MCF 10A (cell line): ENCODE data around the gene SP2. TPM values are rescaled to one million over a fixed set of nuclear protein-coding genes. Genes with fewer than 3 reads are reported as not detected.

Source experiments
- BruUV-seq: library from RNA; stranded (reverse); fragments of 400-500 nt; replicated peaks from 2 replicates; lab custom pipeline; 2021; lab: Mats Ljungman, UMichigan
- CTCF ChIA-PET: fragments of 300-600 bp; sonication (Branson Sonifier 250); formaldehyde crosslinking; extraction: SDS; loops from one replicate; lab custom pipeline; 2021; ENCODE audit warnings: antibody characterized with exemption, inconsistent platforms; lab: Yijun Ruan, JAX
- POLR2A ChIA-PET: fragments of 300-600, 350-650 bp; sonication (Branson Sonifier 250); formaldehyde crosslinking; extraction: SDS; loops from one replicate; lab custom pipeline; 2020; ENCODE audit warnings: antibody characterized with exemption, inconsistent platforms; lab: Yijun Ruan, JAX
- DNase-seq: peaks from one replicate; pipeline ENCODE4 v3.0.0-alpha.2; 2018; ENCODE audit not compliant: unreplicated experiment
- H3K27ac Mint-ChIP-seq: one replicate; pipeline ENCODE4 v1.8.0; 2022; ENCODE audit warnings: mild to moderate bottlenecking, low read depth, mixed read lengths; ENCODE audit not compliant: unreplicated experiment
- H3K27me3 Mint-ChIP-seq: one replicate; pipeline ENCODE4 v1.8.0; 2022; ENCODE audit warnings: mixed read lengths; ENCODE audit not compliant: insufficient read depth, unreplicated experiment
- H3K36me3 Mint-ChIP-seq: one replicate; pipeline ENCODE4 v1.8.0; 2022; ENCODE audit warnings: mild to moderate bottlenecking, moderate library complexity, mixed read lengths; ENCODE audit not compliant: insufficient read depth, unreplicated experiment
- H3K4me1 Mint-ChIP-seq: one replicate; pipeline ENCODE4 v1.8.0; 2022; ENCODE audit warnings: mixed read lengths; ENCODE audit not compliant: insufficient read depth, unreplicated experiment
- H3K4me3 Mint-ChIP-seq: one replicate; pipeline ENCODE4 v1.8.0; 2022; ENCODE audit warnings: mild to moderate bottlenecking, moderate library complexity, mixed read lengths; ENCODE audit not compliant: unreplicated experiment
- H3K9me3 Mint-ChIP-seq: one replicate; pipeline ENCODE4 v1.8.0; 2022; ENCODE audit warnings: mixed read lengths; ENCODE audit not compliant: unreplicated experiment
- CTCF ChIP-seq: fragments of 200-600 bp; IDR thresholded peaks from one replicate; pipeline ENCODE4 v1.8.0; 2022; ENCODE audit warnings: antibody characterized with exemption, mild to moderate bottlenecking; ENCODE audit not compliant: unreplicated experiment
- intact Hi-C: fragments of 100-400 bp; cut with micrococcal nuclease; formaldehyde crosslinking; loops from 2 replicates; pipeline ENCODE4 v1.14.1; 2022
- total RNA-seq: library from RNA; stranded (reverse); gene quantifications from 2 replicates; pipeline ENCODE4 v1.2.3, GENCODE V29; 2022

The SP2 gene
- total RNA-seq, 1 experiment from 2014 or later: 15.1 TPM

- POLR2A ChIA-PET: interaction anchor here (0.5 to 1.7 kb wide), 3 partner anchors 14 to 30 kb away, joined by 3 to 6 read pairs (median 4); partner anchors contain the start of gene SP2
- H3K4me3 Mint-ChIP-seq: no peak overlapping the region
- no peak overlapping the region for H3K27ac Mint-ChIP-seq
- H3K9me3 Mint-ChIP-seq: no peaks in the 10 kb centered on the region
- CTCF ChIA-PET: no interaction called here
- no peak for DNase-seq
- no TSS peak for BruUV-seq
- H3K36me3 Mint-ChIP-seq: no peaks in the 10 kb centered on the region
- no peaks in the 10 kb centered on the region for H3K4me1 Mint-ChIP-seq
- intact Hi-C loops: no loop called here
- peaks cover 30% of the 10 kb centered on the region for H3K27me3 Mint-ChIP-seq
- no peak for TF ChIP-seq CTCF
Observed at GRCh38 chr17:47879028-47879585, 16.9 kb upstream of the SP2 start.

- CTCF ChIA-PET: no interaction called here
- intact Hi-C loops: no loop called here
- no peaks in the 10 kb centered on the region for H3K4me1 Mint-ChIP-seq
- no peak for DNase-seq
- no peaks in the 10 kb centered on the region for H3K36me3 Mint-ChIP-seq
- H3K27me3 Mint-ChIP-seq: peaks cover 30% of the 10 kb centered on the region
- no peak overlapping the region for H3K27ac Mint-ChIP-seq
- POLR2A ChIA-PET: interaction anchor here (0.5 to 1.7 kb wide), 3 partner anchors 15 to 30 kb away, joined by 3 to 6 read pairs (median 4); partner anchors contain the start of gene SP2
- H3K9me3 Mint-ChIP-seq: no peaks in the 10 kb centered on the region
- BruUV-seq: no TSS peak
- no peak overlapping the region for H3K4me3 Mint-ChIP-seq
- no peak for TF ChIP-seq CTCF
Observed at GRCh38 chr17:47879776-47880454, 16.1 kb upstream of the SP2 start.

- H3K9me3 Mint-ChIP-seq: no peaks in the 10 kb centered on the region
- DNase-seq: peak; percentile 9
- peaks cover 20% of the 10 kb centered on the region for H3K27me3 Mint-ChIP-seq
- H3K27ac Mint-ChIP-seq: no peak overlapping the region
- intact Hi-C loops: no loop called here
- no peak overlapping the region for H3K4me3 Mint-ChIP-seq
- no TSS peak for BruUV-seq
- H3K36me3 Mint-ChIP-seq: no peaks in the 10 kb centered on the region
- no peak for TF ChIP-seq CTCF
- POLR2A ChIA-PET: interaction anchor here (1.0 to 3.5 kb wide), 2 partner anchors 13 to 59 kb away, joined by 3 to 16 read pairs; partner anchors contain the start of genes PNPO and SP2
- H3K4me1 Mint-ChIP-seq: no peaks in the 10 kb centered on the region
- CTCF ChIA-PET: interaction anchor here (0.6 to 15.4 kb wide), 4 partner anchors 35 to 795 kb away, joined by 3 to 523 read pairs (median 4); partner anchors contain the start of genes SCRN2 and SP6
Observed at GRCh38 chr17:47882247-47882646, 13.8 kb upstream of the SP2 start.
